ENCODE data around the gene CTBS. TPM values are rescaled to one million over a fixed set of nuclear protein-coding genes. Genes with fewer than 3 reads are reported as not detected.

CTBS gene, protein sequence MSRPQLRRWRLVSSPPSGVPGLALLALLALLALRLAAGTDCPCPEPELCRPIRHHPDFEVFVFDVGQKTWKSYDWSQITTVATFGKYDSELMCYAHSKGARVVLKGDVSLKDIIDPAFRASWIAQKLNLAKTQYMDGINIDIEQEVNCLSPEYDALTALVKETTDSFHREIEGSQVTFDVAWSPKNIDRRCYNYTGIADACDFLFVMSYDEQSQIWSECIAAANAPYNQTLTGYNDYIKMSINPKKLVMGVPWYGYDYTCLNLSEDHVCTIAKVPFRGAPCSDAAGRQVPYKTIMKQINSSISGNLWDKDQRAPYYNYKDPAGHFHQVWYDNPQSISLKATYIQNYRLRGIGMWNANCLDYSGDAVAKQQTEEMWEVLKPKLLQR
- total RNA-seq: 6.0 TPM
- long read RNA-seq, full-length matches to known transcripts: 3 of 5 reads
- long read RNA-seq, partial matches to known transcripts: 1 of 5 reads
- long read RNA-seq, other reads (novel, unspliced or antisense): 1 of 5 reads

GRCh38 chr1:84573967-84574842 lies at the start of gene CTBS:
CTBS (minus strand) TSS chr1:84574440; CDS start chr1:84574415, 25 bp downstream.
- intact Hi-C loops (cut with DNase I): loop anchor here (2.0 kb wide), 2 partner anchors 47 to 67 kb away; partner anchors contain the start of genes GNG5 and SPATA1
- ATAC-seq: peak; percentile 99
- peak; percentile 95 for DNase-seq (ENCODE audit: missing footprints)

- ATAC-seq (no peak), DNase-seq (ENCODE audit: missing footprints) (no peak)
- intact Hi-C loops (cut with DNase I): loop anchor here (2.0 to 5.0 kb wide), 3 partner anchors 47 to 179 kb away; partner anchors contain the start of gene CTBS
These were observed 47.3 kb upstream of the CTBS start for GRCh38 chr1:84621553-84621952.

DNA sequence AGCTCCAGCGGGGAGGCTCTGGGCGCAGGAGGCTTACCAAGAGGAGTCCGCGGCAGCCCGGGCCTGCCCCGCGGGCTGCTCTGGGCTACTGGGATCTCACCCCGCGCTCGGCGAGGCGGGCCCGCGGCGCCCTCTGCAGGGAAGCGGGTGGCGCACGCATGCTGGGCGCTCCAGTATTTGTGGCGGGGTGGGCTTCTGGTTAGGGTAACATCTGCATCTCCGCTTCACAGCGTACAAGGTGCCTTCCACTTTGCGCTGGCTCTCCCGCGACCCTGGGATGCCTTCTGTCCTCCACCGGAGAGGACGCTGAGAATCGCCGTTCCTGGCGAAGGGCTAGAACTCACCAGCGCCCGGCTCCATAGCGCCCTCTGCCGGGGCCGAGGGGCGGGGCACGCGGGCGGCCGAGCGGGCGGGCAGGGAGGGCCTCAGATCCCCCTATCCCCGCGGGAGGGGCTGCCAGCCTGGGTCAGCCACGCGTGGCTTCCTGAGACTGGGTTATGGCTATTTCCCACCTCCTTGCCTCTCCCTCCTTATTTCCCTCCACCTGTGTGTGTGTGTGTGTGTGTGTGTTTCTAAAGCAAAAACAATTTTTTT lies 46.6 kb upstream of the CTBS start:
- intact Hi-C loops (cut with DNase I): loop anchor here (2.0 to 5.0 kb wide), 3 partner anchors 46 to 179 kb away; partner anchors contain the start of gene CTBS
- DNase-seq (ENCODE audit: missing footprints) (peak; percentile 90), ATAC-seq (peak; percentile 95)

GRCh38 chr1:84619383-84620102 lies 45.3 kb upstream of the CTBS start:
- ATAC-seq (no peak), DNase-seq (ENCODE audit: missing footprints) (no peak)
- intact Hi-C loops (cut with DNase I): loop anchor here (2.0 to 10.0 kb wide), 4 partner anchors 45 to 177 kb away; partner anchors contain the start of genes CTBS, GNG5 and SPATA1

GRCh38 chr1:84617349-84617748 lies 43.1 kb upstream of the CTBS start:
- ATAC-seq (no peak), DNase-seq (ENCODE audit: missing footprints) (no peak)
- intact Hi-C loops (cut with DNase I): loop anchor here (10.0 kb wide), 1 partner anchor 113 kb away; the partner anchor contains the start of genes GNG5 and SPATA1

GRCh38 chr1:84615790-84616189 lies 41.5 kb upstream of the CTBS start:
- no peak for ATAC-seq
- intact Hi-C loops (cut with DNase I): loop anchor here (10.0 kb wide), 1 partner anchor 111 kb away; the partner anchor contains the start of genes GNG5 and SPATA1
- no peak for DNase-seq (ENCODE audit: missing footprints)

DNA sequence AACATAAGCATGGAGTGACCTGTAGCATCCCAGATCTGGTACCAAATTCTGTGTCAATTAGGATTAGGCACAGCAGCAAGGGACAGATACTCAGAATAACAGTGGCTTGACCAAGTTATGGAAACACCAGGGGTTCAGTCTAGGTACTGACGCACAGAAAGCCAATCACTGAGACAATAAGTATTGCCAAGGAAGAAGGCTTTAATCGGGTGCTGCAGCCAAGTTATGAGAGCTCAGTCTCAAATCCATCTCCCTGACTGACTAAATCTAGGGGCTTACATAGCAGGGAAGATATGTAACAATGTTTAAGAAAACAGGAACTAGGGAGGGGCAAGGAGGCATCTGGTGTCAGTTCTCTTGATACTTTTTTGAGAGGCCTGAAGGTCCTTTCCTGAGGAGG lies 39.6 kb upstream of the CTBS start:
- ATAC-seq: no peak

GRCh38 chr1:84613026-84613425 lies 38.8 kb upstream of the CTBS start:
- intact Hi-C loops (cut with DNase I): loop anchor here (10.0 kb wide), 1 partner anchor 108 kb away; the partner anchor contains the start of genes GNG5 and SPATA1
- DNase-seq (ENCODE audit: missing footprints) (no peak), ATAC-seq (no peak)

More for the DNA sequence above, 39.6 kb upstream of the CTBS start:
- intact Hi-C loops (cut with DNase I): loop anchor here (10.0 kb wide), 1 partner anchor 109 kb away; the partner anchor contains the start of genes GNG5 and SPATA1
- DNase-seq (ENCODE audit: missing footprints): no peak

GRCh38 chr1:84611796-84612195 lies 37.6 kb upstream of the CTBS start:
- intact Hi-C loops (cut with DNase I): loop anchor here (10.0 kb wide), 1 partner anchor 107 kb away; the partner anchor contains the start of genes GNG5 and SPATA1
- DNase-seq (ENCODE audit: missing footprints) (no peak), ATAC-seq (no peak)

GRCh38 chr1:84611091-84611490 lies 36.9 kb upstream of the CTBS start:
- no peak for DNase-seq (ENCODE audit: missing footprints)
- intact Hi-C loops (cut with DNase I): loop anchor here (10.0 kb wide), 1 partner anchor 106 kb away; the partner anchor contains the start of genes GNG5 and SPATA1
- ATAC-seq: no peak

GRCh38 chr1:84606977-84607376 lies 32.7 kb upstream of the CTBS start:
- ATAC-seq (no peak), DNase-seq (ENCODE audit: missing footprints) (no peak)
- intact Hi-C loops (cut with DNase I): loop anchor here (10.0 kb wide), 2 partner anchors 328 to 482 kb away; no protein-coding TSS in a partner anchor

DNA sequence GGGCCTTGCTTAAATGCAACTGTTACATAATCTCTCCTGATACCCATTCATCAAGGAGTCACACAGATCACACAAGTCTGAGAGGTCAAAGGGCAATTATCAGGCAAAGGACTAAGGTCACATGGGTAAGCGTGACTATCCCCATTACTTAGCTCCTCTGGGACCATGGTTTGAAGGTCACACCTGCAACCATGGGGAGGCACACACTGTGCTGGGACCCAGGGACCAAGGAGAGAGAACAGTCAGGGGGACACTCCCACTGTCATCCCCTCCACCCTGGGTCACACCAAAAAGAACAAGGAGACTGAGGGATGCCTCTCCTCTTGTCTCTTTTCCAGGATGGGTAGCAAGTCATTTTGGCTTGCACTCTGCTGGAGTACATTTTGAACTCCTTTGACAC lies 30.9 kb upstream of the CTBS start:
- intact Hi-C loops (cut with DNase I): loop anchor here (10.0 kb wide), 2 partner anchors 330 to 480 kb away; no protein-coding TSS in a partner anchor
- no peak for DNase-seq (ENCODE audit: missing footprints)

DNA sequence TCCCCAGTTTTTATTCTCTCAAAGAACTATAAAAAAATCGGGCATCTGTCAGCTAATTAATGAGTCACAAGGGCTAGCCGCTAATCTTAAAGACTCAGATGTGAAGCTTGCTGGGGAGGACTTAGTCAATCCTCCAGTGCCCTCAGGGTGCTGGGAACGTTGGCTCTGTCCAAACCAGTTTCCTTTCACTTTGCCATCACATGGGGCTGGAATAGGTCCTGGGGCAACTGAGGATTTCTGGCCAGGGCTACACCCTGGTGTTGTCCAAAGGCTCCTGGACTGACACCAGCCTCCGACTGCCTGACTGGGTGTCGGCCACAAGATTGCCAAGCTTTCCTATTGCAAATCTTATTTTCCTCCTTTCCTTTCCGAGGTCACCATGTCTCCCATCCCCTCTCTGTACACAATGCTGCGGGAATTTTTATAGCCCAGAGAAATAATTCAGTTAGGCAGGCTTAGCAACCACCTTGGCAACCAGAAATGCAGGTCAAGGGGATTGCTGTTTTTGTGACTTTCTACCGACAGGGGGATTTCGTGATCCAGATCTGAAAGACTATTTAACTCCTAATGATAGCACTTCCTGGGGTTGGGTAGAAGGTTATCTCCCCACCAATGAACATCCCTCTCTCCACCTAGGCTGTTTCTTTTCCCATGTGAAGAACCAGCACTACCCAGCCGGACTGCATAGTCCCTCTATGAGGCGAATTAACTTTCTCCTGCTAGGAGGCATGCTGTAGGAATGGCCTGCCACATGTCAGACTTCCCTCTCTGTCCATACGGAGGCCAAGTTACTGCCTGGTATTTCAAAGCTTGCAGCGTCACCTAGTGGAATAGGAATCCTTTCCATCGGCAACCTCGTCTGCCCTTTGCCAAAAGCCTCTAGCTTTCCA lies 29.9 kb upstream of the CTBS start:
- ATAC-seq (peak; percentile 83), DNase-seq (ENCODE audit: missing footprints) (no peak)
- intact Hi-C loops (cut with DNase I): loop anchor here (5.0 to 10.0 kb wide), 3 partner anchors 162 to 479 kb away; no protein-coding TSS in a partner anchor

More for the DNA sequence above, 30.9 kb upstream of the CTBS start:
- no peak for ATAC-seq

GRCh38 chr1:84603223-84603622 lies 29.0 kb upstream of the CTBS start:
- ATAC-seq: no peak
- DNase-seq (ENCODE audit: missing footprints): no peak
- intact Hi-C loops (cut with DNase I): loop anchor here (5.0 to 10.0 kb wide), 3 partner anchors 161 to 478 kb away; no protein-coding TSS in a partner anchor

DNA sequence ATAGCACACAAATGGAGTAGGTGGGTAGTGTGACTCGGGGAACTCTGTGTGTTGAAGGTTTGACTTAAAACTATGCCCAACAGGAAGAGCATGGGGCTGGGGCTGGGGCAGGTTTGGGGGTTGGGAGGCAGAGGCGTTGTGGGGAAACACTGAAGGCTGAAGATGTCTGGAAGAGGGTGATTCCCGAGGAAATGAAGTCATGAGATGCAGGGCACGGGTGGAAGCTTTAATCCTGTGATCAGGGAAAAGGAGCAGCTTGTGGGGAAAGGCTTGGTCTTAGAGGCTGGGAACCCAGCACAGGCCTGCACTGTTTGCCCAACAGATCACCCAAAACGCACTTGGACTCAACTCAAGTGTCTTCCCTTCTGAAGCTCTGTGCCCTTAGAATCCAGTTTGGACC lies 26.6 kb upstream of the CTBS start:
- intact Hi-C loops (cut with DNase I): loop anchor here (5.0 to 10.0 kb wide), 3 partner anchors 158 to 476 kb away; no protein-coding TSS in a partner anchor
- DNase-seq (ENCODE audit: missing footprints) (no peak), ATAC-seq (no peak)

Measured in Right ventricle myocardium inferior (tissue), 1 donor.